Inflammatory macrophage treated with lipopolysaccharide for 1 hour (primary cell): Measurements from ENCODE around the gene PER3.

ENCODE experiments used
- DNase-seq, 2 donors: peaks; one replicate each; pipeline ENCODE4 v3.0.0-alpha.2; 2020 to 2022

PER3 gene

GRCh38 chr1:7783826-7784491 lies at the start of gene PER3:
Gene PER3, plus strand, starts transcription at chr1:7784291. Its CDS starts 587 bp downstream, at chr1:7784878.
- DNase-seq: peak; percentile 96

DNA sequence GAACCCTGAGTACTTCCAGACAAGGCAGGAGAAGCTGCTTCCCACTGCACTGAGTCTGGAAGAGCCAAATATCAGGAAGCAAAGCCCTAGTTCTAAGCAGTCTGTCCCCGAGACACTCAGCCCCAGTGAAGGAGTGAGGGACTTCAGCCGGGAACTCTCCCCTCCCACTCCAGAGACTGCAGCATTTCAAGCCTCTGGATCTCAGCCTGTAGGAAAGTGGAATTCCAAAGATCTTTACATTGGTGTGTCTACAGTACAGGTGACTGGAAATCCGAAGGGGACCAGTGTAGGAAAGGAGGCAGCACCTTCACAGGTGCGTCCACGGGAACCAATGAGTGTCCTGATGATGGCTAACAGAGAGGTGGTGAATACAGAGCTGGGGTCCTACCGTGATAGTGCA lies 46.0 kb upstream of the PER3 start:
- DNase-seq: no peak

- DNase-seq: no peak
These were observed 40.7 kb upstream of the PER3 start for GRCh38 chr1:7743346-7743745.

GRCh38 chr1:7744882-7745281 lies 39.2 kb upstream of the PER3 start:
- no peak for DNase-seq

- no peak for DNase-seq
These were observed 38.3 kb upstream of the PER3 start for GRCh38 chr1:7745783-7746182.

DNA sequence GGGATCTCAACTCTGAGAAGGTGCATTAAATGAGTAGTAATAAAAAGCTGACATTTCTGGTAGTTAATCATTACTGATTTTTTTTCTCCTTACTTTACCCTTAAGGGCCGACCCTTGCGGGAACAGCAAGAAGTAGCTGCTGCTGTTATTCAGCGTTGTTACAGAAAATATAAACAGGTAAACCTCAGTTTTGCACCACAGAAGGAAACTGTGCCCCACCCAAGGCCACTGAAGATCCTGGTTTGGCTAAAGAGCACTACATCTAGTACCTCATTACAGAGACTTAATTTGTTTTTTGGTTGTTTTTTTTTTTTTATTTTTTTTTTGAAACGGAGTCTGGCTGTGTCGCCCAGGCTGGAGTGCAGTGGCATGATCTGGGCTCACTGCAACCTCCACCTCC lies 36.5 kb upstream of the PER3 start:
- no peak for DNase-seq

- no peak for DNase-seq
These were observed 35.0 kb upstream of the PER3 start for GRCh38 chr1:7749126-7749525.

GRCh38 chr1:7751174-7751573 lies 32.9 kb upstream of the PER3 start:
- DNase-seq: no peak

DNA sequence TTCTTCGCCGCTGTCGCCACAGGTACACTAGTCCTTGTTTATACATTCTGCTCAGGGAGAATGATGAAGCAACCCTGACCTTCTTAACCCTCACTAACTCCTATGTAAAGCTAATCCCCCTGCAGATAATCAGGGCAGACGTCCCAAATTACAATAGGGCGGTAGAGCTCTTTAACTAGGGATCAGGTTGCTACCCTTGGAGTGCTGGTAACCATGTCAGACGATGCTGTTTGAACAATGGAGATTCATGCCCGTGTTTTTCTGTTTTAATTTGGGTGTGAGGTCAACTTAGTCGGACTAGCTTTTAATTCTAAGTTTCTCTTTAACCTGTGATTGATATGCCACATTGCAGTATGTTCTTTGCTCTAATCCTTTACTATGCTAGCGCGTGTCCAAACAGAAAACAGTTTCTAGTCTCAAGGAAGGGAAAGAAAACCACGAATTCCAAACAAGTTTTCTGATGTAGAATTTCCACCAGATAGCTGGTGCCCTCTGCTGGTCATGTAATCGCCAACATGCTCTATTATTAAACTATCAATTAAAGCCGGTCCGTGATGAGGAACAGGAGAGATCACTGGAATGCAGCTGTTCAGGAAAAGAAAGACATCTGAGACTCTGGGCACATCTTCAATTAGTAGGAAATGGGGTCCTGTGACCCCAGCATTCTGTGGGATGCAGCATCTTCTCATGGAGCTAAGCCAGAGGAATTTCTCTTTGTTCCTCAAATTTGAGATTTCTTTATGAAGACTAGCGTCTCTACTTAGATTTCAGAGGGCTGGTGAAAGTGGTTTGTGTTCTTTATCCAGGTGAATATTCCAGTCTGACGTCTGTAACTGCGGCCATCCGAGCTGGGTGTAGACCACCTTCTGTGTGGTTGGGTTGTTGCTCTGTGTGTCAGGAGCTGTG lies 31.3 kb upstream of the PER3 start:
- DNase-seq: peak; percentile 33 to 75

DNA sequence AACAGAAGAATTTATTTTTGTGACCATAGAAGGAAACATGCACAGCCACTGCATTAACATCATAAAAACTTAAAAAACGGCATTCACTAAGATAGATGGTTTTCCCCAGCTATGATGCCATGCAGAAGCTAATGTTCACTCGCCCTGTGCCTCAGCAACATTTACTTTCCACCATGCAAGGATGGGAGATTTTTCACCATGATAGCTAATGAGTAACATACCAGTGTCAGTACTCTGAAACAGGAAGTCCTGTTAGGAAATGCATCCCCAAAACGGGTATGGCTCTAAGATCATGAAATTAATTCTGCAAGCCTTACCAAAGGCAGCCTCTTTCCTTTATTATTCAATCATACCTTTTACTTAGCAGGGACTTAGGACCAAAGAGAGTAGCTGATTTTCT lies 30.4 kb upstream of the PER3 start:
- peak; percentile 60 to 62 for DNase-seq

DNA sequence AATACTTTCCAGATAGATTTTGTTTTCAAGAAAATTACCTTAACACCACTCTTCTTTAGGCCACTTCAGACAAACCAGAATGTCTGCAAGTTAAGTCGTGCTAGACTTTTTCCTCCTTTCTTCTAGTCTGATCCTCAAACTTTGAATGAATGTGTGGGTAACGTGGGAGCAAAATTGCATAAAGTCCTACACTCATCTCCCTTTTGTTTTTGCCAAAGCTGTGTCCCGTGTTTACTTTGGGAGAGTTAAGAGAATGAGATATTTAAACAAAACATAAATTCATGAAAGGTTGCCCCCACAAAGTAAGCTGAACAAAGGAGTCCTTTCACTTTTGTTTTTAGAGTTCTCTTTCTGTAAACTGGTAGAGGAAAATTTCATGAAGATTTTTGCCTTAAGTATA lies 29.9 kb upstream of the PER3 start:
- no peak for DNase-seq

- DNase-seq: no peak
These were observed 28.6 kb upstream of the PER3 start for GRCh38 chr1:7755448-7755847.

GRCh38 chr1:7760245-7760644 lies 23.8 kb upstream of the PER3 start:
- DNase-seq: no peak

DNA sequence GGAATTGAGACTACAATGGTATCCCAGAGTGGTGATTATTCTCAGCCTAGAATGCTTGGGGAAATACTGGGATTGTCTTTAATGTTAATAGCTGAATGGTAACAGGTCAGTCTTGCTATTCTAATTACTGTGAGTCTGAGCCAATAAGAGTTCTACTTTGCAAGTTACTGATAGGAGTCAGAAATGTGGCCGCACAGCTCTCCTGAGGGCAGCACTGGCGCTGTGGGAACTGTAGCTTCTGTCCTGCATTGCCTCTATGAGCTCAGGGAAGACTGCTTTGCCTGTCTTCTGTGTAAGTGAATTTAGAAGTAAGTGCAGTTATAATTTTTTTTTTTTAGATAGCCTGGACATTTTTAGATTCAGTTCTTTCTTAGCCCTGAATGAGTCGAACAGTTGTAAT lies 23.0 kb upstream of the PER3 start:
- DNase-seq: no peak

- no peak for DNase-seq
These were observed 16.9 kb upstream of the PER3 start for GRCh38 chr1:7767176-7767575.

GRCh38 chr1:7768583-7768982 lies 15.5 kb upstream of the PER3 start:
- DNase-seq: no peak

- DNase-seq: no peak
These were observed 14.2 kb upstream of the PER3 start for GRCh38 chr1:7769673-7770412.

DNA sequence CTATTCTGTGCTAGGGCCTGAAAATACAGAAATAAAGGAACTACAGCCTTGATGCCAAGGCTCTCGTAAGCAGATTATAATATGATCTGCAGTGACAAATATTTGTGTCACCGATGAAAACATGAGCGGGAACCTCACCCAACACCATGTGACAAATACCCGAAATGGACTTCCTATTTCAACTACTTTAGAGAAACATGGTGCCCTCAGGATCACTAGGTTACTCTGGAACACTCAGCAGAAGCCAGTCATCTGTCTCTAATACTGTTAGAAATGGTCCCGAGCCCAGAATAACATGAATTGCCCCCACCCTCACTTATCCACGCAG lies 13.5 kb upstream of the PER3 start:
- DNase-seq: peak; percentile 71 to 82

DNA sequence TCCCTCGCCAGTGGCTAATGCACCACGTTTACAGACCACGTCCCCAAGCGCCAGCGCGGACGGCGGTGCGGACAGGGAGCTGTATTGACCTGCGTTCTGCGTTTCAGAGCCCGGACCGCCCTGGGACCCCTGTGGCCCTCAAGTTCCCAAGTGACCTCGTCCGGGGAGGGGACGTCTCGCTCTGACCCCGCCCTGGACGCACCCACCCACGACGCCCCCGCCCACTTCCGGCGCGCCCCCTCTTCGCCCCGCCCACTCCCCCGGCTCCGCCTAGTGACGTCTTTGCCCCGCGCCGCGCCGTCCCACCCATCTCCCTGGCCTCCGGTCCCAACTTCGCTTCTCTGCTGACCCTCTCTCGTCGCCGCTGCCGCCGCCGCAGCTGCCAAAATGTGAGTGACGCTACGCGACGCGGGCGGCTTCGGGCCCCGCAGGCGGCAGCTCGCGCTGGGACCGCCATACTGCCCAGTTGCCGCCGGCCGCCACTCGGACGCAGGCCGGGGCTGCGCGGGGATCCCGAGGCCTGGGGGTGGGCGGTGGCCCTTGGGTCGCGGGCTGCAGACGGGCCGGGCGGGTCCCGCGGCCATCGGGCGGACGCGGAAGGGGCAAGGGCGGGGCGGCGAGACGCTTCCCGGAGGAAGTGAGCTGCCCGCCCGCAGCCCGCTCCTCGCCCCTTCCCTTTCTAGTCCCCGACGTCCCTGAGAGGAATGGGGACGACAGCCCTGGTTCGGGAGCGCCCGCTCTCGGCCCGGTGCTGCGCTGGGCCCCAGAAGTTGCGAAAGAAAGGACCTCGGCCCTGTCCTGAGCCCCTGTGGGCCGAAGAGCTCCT lies 12.9 kb upstream of the PER3 start, which contains the start of gene VAMP3:
Gene VAMP3, plus strand, starts transcription at position 300 of the 826 bp plus-strand sequence. Its CDS starts 88 bp downstream, at position 388.
- DNase-seq: peak; percentile 85 to 95

GRCh38 chr1:7771823-7772299 lies 12.2 kb upstream of the PER3 start:
- no peak for DNase-seq

DNA sequence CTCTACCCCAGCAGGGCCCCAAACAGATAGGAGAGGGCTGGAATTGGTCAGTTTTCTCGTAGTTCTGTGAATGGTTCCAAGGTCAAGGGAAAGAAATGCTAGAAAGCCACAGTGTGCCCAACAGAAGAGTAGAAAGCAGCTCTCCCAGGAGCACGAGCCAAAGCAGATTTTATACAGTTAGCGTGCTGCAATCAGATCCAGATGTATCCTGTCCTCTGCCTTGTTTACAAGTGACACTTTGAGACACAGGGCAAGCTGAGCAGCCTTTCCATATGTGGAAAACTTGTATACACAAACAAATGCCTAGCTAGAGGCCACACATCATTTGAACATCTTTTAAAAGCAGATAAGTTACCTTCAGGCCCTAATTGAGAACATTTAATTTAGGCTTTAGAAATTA lies 6.5 kb upstream of the PER3 start:
- DNase-seq: no peak

GRCh38 chr1:7778133-7778628 lies 5.9 kb upstream of the PER3 start:
- DNase-seq: no peak
